SK-N-SH (cell line): ENCODE data around the gene PDF. TPM values are rescaled to one million over a fixed set of nuclear protein-coding genes. Genes with fewer than 3 reads are reported as not detected.

Source experiments
- CTCF ChIA-PET: fragments of 300-600, 350-600 bp; formaldehyde crosslinking; extraction: SDS; loops from one replicate; lab custom pipeline; 2021; lab: Yijun Ruan, JAX
- POLR2A ChIA-PET: fragments of 350-600 bp; sonication (Branson Sonifier 250); formaldehyde crosslinking; extraction: SDS; loops from one replicate; lab custom pipeline; 2020; ENCODE audit warnings: antibody characterized with exemption, inconsistent platforms; lab: Yijun Ruan, JAX
- DNase-seq: peaks from one replicate; pipeline ENCODE4 v3.0.0; 2012
- H2AFZ ChIP-seq: fragments of 200-600 bp; sonication (generic); 2 replicates; pipeline ENCODE4 v1.8.1; 2016; ENCODE audit warnings: antibody characterized with exemption, mild to moderate bottlenecking, low read depth
- H3F3A ChIP-seq: fragments of 200-600 bp; sonication (generic); replicated peaks from 2 replicates; pipeline ENCODE3; 2016; ENCODE audit warnings: antibody characterized with exemption, mild to moderate bottlenecking; ENCODE audit not compliant: insufficient read depth
- H3K27ac ChIP-seq, 2 experiments: fragments of 200-500 bp in 1 of 2; fragments of 200-600 bp in 1 of 2; sonication (Bioruptor generic) in 1 of 2; sonication (generic), shearing (Covaris generic) in 1 of 2; 2 replicates each; pipeline versions ENCODE4 v1.5.1 to v1.6.1; 2014 to 2016; ENCODE audit warnings: low read depth in 2 of 2, inconsistent platforms in 1 of 2, low read length in 1 of 2, mild to moderate bottlenecking in 1 of 2, mixed read lengths in 1 of 2
- H3K27me3 ChIP-seq: fragments of 200-600 bp; sonication (generic), shearing (Covaris generic); 2 replicates; pipeline ENCODE4 v1.6.1; 2016; ENCODE audit warnings: mixed run types; ENCODE audit not compliant: insufficient read depth
- H3K36me3 ChIP-seq, 2 experiments: fragments of 200-500 bp in 1 of 2; fragments of 200-600 bp in 1 of 2; sonication (Bioruptor generic) in 1 of 2; sonication (generic) in 1 of 2; replicated peaks in 1 of 2; 2 replicates each; pipeline versions ENCODE3 to v1.5.1; 2014 to 2016; ENCODE audit warnings: low read length in 1 of 2, mild to moderate bottlenecking in 1 of 2; ENCODE audit not compliant: insufficient read depth in 2 of 2, control insufficient read depth in 1 of 2
- H3K4me1 ChIP-seq, 2 experiments: fragments of 200-500 bp in 1 of 2; fragments of 200-600 bp in 1 of 2; sonication (Bioruptor generic) in 1 of 2; sonication (generic), shearing (Covaris generic) in 1 of 2; 2 replicates each; pipeline versions ENCODE4 v1.5.1 to v1.6.1; 2014 to 2016; ENCODE audit warnings: low read depth in 1 of 2, low read length in 1 of 2, mixed run types in 1 of 2; ENCODE audit not compliant: insufficient read depth in 2 of 2, control insufficient read depth in 1 of 2
- H3K4me2 ChIP-seq: fragments of 200-600 bp; sonication (generic), shearing (Covaris generic); 2 replicates; pipeline ENCODE4 v1.6.1; 2017; ENCODE audit warnings: mixed run types
- H3K4me3 ChIP-seq, 2 experiments: fragments of 200-500 bp in 1 of 2; fragments of 200-600 bp in 1 of 2; sonication (Bioruptor generic) in 1 of 2; sonication (generic), shearing (Covaris generic) in 1 of 2; 2 replicates each; pipeline versions ENCODE4 v1.5.1 to v1.8.1; 2014 to 2016; ENCODE audit warnings: low read depth in 2 of 2, inconsistent platforms in 1 of 2, low read length in 1 of 2, mild to moderate bottlenecking in 1 of 2, mixed read lengths in 1 of 2, moderate library complexity in 1 of 2
- H3K79me2 ChIP-seq: fragments of 200-600 bp; sonication (generic); 2 replicates; pipeline ENCODE4 v1.8.1; 2017; ENCODE audit warnings: mild to moderate bottlenecking; ENCODE audit not compliant: insufficient read depth
- H3K9ac ChIP-seq: fragments of 200-600 bp; sonication (generic); 2 replicates; pipeline ENCODE4 v1.6.1; 2017; ENCODE audit warnings: mixed run types
- H3K9me2 ChIP-seq: fragments of 200-600 bp; sonication (generic); 2 replicates; pipeline ENCODE4 v1.6.1; 2017; ENCODE audit warnings: mixed run types
- H3K9me3 ChIP-seq: fragments of 200-600 bp; sonication (generic); 2 replicates; pipeline ENCODE4 v1.6.1; 2017; ENCODE audit warnings: mixed run types, mild to moderate bottlenecking, moderate library complexity
- H4K20me1 ChIP-seq: fragments of 200-600 bp; sonication (generic); 2 replicates; pipeline ENCODE4 v1.6.1; 2017; ENCODE audit warnings: mild to moderate bottlenecking, mixed run types; ENCODE audit not compliant: insufficient read depth
- ELF1 ChIP-seq: IDR thresholded peaks from 2 replicates; pipeline ENCODE4 v1.4.0; 2012
- EP300 ChIP-seq, 2 experiments: IDR thresholded peaks; 2 replicates each; pipeline versions ENCODE4 v1.4.0 to v1.6.1; 2012; ENCODE audit warnings: borderline replicate concordance in 1 of 2, low read depth in 1 of 2, low read length in 1 of 2
- EZH2phosphoT487 ChIP-seq: fragments of 200-600 bp; sonication (generic); IDR thresholded peaks from 2 replicates; pipeline ENCODE4 v1.6.1; 2017; ENCODE audit warnings: low read depth, mixed run types, mild to moderate bottlenecking, antibody characterized with exemption, moderate library complexity, borderline replicate concordance
- FOXJ3 ChIP-seq: sonication (generic); formaldehyde crosslinking; IDR thresholded peaks from 2 replicates; pipeline ENCODE4 v1.5.1; 2020; ENCODE audit warnings: mild to moderate bottlenecking, missing genetic modification reagents
- FOXM1 ChIP-seq: IDR thresholded peaks from 2 replicates; pipeline ENCODE4 v1.4.0; 2012; ENCODE audit warnings: low read depth, mild to moderate bottlenecking
- GATA2 ChIP-seq: sonication (generic); formaldehyde crosslinking; IDR thresholded peaks from 2 replicates; pipeline ENCODE4 v1.5.0; 2020; ENCODE audit warnings: mild to moderate bottlenecking, missing genetic modification reagents
- IRF3 ChIP-seq: fragments of 150-350 bp; IDR thresholded peaks from 2 replicates; pipeline ENCODE4 v1.6.1; 2016; ENCODE audit warnings: mild to moderate bottlenecking, low read depth, low read length
- JUND ChIP-seq: IDR thresholded peaks from 2 replicates; pipeline ENCODE4 v1.4.0; 2012
- NRF1 ChIP-seq: IDR thresholded peaks from 2 replicates; pipeline ENCODE4 v1.6.1; 2012; ENCODE audit warnings: low read depth, mild to moderate bottlenecking, low read length
- RAD21 ChIP-seq: IDR thresholded peaks from 2 replicates; pipeline ENCODE4 v1.6.1; 2012; ENCODE audit warnings: mild to moderate bottlenecking, low read length
- RCOR1 ChIP-seq: fragments of 150-350 bp; IDR thresholded peaks from 2 replicates; pipeline ENCODE4 v1.6.1; 2017; ENCODE audit warnings: antibody characterized with exemption, low read length
- RFX5 ChIP-seq: IDR thresholded peaks from 2 replicates; pipeline ENCODE4 v1.6.1; 2012; ENCODE audit warnings: mild to moderate bottlenecking, improper control_type of control experiment, low read length
- TAF1 ChIP-seq: IDR thresholded peaks from 2 replicates; pipeline ENCODE4 v1.6.1; 2012; ENCODE audit warnings: low read depth, mild to moderate bottlenecking, low read length, moderate library complexity, borderline replicate concordance
- TCF12 ChIP-seq: IDR thresholded peaks from 2 replicates; pipeline ENCODE4 v1.4.0; 2012
- TEAD4 ChIP-seq: IDR thresholded peaks from 2 replicates; pipeline ENCODE4 v1.4.0; 2012; ENCODE audit warnings: mild to moderate bottlenecking, borderline replicate concordance; ENCODE audit not compliant: insufficient read depth
- USF2 ChIP-seq: fragments of 150-350 bp; IDR thresholded peaks from 2 replicates; pipeline ENCODE4 v1.6.1; 2017; ENCODE audit warnings: antibody characterized with exemption, low read length, low read depth, borderline replicate concordance
- ZBTB33 ChIP-seq: IDR thresholded peaks from 2 replicates; pipeline ENCODE4 v1.4.0; 2012; ENCODE audit warnings: low read depth, borderline replicate concordance
- WGBS: methylation state at CpG from one replicate; pipeline ENCODE4 v1.1.6; 2017; ENCODE audit warnings: low lambda C conversion rate; 5-methylcytosine and 5-hydroxymethylcytosine counted together
- polyA plus RNA-seq, 3 experiments: library from polyadenylated mRNA; depleted of rRNA; stranded (reverse); fragments of >200 nt; gene quantifications; 2 replicates each; pipeline ENCODE4 v1.2.3, GENCODE V29; 2012

PDF gene
- polyA plus RNA-seq, 1 of the 3 experiments (the other 2 are of a cell fraction) = 22.0 TPM

- no peak for TF ChIP-seq EZH2phosphoT487
- TF ChIP-seq RAD21 = no peak
- no peak; the same call in 1 of the 2 replicates for TF ChIP-seq JUND
- TF ChIP-seq FOXM1 = no peak
- no peak for TF ChIP-seq GATA2 (CRISPR knock-in tag)
- TF ChIP-seq USF2 = no peak
- no peak for TF ChIP-seq TEAD4
- TF ChIP-seq FOXJ3 (CRISPR knock-in tag) = no peak
- no peak for TF ChIP-seq ZBTB33
- TF ChIP-seq, all 33 proteins: peak for 11
Measured at GRCh38 chr16:69330286-69331109, at the start of gene PDF (continued).

GRCh38 chr16:69378760-69379159 lies 48.4 kb upstream of the PDF start:
- no peaks in the 10 kb centered on the region for H3K27me3 ChIP-seq
- CTCF ChIA-PET = no interaction called here
- 0 out of 2 replicates have a peak overlapping the region, but pooled peaks have one; percentile 10 for H3K4me2 ChIP-seq
- POLR2A ChIA-PET = no interaction called here
- peak overlapping the region in 1 of 2 experiments; percentile 52; a peak in 2 of 4 replicates for H3K27ac ChIP-seq
- peaks cover 60% of the 10 kb centered on the region for H3K79me2 ChIP-seq
- no peak overlapping the region; the same call in 1 of the 2 replicates for H3K9ac ChIP-seq
- no peaks in the 10 kb centered on the region for H3K9me3 ChIP-seq
- TF ChIP-seq USF2 (no peak), ELF1 (no peak), IRF3 (no peak), RCOR1 (no peak), TAF1 (no peak), FOXJ3 (CRISPR knock-in tag) (no peak), NRF1 (no peak), GATA2 (CRISPR knock-in tag) (no peak), JUND (no peak), RFX5 (no peak), TCF12 (no peak), EP300 (IDR thresholded peaks at IDR 0.05; ENCODE audit: borderline replicate concordance in 1 of 2, low read depth in 1 of 2, low read length in 1 of 2) (no peak)
- no peak overlapping the region; a peak in 1 of 4 replicates for H3K4me3 ChIP-seq
- no peak for DNase-seq
- WGBS = 76% methylated on average over 1 of the region's 1 CpG
- no peak overlapping the region for H2AFZ ChIP-seq
- H3K36me3 ChIP-seq = peaks cover 44 to 72% of the 10 kb centered on the region in 2 experiments
- no peaks in the 10 kb centered on the region for H4K20me1 ChIP-seq
- H3F3A ChIP-seq = peaks cover 31% of the 10 kb centered on the region
- H3K9me2 ChIP-seq = no peaks in the 10 kb centered on the region
- H3K4me1 ChIP-seq = no peaks in the 10 kb centered on the region
